ENCODE measurements around the gene GRPEL1.

The GRPEL1 gene

DNA sequence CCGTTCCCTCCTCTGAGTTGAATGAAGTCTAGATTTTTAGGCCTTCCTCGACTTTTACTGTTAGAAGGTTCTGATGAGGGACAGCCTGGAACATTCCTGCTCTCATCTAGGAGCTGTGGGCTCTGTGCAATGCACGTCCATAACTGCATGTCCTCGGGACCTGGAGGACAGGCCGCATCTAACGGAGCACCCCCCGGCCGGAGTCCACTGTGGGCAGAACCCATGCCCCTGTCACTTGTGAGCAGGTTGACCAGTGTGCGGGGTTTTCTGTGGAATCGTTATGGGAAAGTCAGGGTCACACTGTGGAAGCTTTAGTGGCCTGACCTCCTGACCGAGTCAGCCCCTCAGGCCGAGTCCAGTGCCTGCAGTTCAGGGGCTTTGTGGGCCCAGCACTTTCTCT, 44.0 kb downstream of the GRPEL1 start:
- DNase-seq (ENCODE audit: low read depth, low spot score), result no peak

DNA sequence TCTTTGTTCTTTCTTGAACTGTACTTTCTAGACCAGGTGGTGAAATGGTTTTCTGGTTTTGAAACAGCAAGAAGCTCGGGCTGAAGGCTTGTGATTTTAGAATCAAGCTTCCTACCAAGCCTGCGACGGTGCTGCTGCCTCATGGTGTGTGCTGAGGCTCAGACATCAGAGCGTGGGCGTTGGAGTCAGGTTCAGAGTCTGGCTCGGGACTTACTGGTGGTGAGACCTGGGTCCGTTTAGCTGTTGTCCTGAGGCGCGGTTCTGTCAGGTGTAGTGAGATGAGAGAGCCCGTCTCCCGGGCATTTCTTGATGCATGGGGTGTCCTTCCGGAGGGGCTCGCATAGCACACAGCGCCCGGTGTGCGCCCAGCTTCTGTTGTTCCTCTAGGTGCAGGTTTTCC, 44.4 kb downstream of the GRPEL1 start:
- DNase-seq (ENCODE audit: low read depth, low spot score), result no peak

DNA sequence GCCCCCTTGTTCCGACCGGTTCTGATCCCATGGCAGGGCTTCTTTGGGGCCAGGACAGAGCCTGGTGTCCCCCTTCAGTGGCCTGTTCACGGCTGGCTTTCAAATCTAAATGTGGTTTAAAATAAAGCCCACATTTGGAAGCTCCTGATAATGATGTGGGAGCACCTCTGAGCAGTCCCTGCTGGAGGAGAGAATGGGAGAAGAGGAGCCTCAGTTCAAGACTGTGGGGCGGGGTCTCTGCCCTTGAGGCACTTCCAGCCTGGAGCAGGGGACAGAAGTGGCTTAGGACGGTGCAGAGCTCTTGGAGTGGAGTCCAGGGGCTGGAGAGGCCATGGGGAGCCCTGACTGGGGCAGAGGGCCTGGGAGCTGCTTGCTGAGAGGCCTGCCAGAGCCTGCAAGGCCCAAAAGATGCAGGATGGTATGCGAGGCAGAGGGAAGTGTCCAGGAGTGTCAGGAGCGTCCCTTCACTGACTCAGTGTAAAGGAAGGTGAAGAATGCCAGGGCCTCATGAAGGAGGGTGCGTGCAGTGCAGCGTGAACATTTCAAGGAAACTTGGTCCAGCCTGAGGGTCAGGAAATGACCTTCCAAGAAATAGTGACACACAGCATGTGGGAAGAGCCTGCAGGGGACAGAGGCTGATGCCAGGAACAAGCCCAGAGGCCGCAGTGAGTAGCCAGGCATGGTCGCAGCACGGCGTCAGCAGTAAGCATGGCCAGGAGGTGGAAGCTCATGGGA, 45.8 kb downstream of the GRPEL1 start:
- no peak for DNase-seq (ENCODE audit: low read depth, low spot score)

DNA sequence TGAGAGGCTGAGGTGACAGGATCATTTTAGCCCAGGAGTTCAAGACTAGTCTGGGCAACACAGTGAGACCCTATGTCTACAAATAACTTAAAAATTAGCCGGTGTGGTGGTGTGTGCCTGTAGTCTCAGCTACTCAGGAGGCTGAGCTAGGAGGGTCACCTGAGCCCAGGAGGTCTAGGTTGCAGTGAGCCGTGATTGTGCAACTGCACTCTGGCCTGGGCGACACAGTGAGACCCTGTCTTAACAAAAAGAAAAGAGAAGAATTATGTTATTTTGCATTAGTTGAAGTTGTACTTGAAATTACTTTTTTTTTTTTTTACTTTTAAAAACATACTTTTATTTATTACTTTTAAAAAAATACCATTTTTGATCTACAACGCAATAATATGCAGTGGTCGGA, 46.5 kb downstream of the GRPEL1 start:
- no peak for DNase-seq (ENCODE audit: low read depth, low spot score)

DNA sequence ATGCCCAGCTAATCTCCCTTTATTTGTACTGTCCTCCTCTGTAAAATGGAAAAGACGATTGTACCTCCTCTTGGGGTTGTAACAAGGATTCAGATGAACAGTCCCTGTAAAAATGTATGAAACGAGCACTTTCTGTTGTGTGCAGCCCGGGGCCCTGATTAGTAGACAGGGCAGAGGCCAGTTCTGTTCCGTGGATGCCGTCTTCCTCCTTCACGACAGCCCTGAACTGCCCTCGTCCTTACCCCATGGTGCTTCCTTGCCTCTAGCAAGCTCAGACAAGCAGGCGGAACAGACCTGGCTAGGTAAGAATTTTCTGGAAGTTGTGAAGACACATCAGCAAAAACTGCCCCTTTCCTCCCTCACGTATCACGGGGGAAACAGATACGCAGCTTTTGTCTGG, 47.0 kb downstream of the GRPEL1 start:
- DNase-seq (ENCODE audit: low read depth, low spot score), result no peak

DNA sequence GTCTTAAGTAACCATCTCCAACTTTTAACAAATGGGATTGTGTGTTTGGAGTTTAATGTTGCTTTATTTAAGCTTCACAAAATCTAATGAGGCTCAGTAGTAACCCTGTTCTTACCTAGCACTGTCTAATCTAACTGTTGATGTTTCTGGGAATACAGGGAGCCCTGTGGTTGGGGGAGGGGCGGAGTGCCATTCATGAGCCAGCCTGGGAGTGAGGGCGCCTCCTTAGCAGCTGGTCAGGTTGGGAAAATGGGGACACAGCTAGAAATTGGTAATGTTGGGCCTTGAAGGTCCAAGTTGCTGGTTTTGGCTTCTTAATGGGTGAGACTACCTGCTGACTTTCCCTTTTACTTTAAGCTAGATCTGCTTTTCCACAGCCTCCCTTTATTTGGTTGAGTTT, 47.6 kb downstream of the GRPEL1 start:
- no peak for DNase-seq (ENCODE audit: low read depth, low spot score)

DNA sequence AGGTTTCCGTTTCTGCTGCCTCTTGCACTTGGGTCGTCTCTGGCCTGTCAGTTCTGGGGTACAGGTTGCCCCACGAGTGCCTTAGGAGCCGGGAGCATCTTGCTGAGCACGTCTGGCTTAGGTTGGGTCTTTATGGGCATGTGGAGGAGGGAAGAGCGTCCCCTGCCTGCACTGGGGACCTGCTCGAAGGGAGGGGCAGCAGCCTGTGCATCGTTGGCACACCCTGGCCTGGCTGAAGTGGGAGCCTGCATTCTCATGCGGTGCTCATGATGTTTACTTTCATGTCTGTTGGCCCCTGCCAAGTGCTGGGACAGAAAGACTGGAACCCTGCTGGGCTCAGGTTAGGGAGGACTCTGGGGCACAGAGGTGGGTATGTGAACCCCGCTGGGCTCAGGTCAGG, 48.5 kb downstream of the GRPEL1 start:
- no peak for DNase-seq (ENCODE audit: low read depth, low spot score)

DNA sequence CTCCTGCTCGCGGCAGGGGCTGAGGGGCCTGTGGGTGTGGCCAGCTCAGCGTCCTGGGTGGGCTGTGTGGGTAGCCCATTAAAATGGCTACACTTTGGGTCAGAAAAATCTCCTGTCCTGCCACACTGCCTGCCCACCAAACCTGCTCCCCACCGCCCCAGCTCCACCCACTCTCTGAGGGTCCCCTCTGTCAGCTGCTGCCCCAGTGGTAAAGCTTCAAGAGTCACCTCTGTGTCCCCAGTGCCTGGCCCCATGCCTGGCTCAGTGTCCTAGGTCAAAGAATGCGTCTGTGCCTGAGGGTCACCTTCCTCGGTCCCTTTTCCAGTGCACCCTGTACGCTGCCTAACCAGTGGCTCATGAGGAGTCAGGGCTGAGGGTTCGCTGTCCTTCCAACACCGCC, 49.6 kb downstream of the GRPEL1 start:
- DNase-seq (ENCODE audit: low read depth, low spot score), result no peak

DNA sequence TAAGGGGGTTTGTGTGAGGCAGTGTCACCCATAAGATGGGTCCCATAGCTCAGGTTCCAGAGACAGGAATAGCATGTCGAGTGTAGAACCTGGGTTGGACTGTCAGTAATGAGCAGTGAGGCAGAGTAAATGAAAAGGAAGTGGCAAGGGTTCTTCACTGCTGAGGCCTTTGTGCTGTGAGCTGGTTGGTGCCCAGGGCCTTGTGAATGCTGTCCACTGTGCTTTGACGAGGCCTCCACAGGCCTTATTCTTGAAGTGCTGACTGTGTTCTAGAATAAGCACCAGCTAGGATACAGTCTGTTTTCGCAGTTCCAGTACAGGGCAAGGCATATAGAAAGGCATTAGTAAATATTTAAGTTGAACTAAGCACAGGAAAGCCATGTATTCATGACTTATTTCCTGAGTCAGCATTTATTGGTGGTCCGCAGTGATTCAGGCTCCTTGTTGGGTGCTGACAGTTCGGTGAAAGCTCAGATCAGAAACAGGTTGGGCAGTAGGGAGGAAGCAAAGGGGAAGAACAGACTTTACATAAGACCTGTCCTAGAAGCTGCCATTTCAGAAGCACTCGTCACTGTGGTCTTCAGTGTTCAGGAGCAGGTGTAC, 50.3 kb downstream of the GRPEL1 start:
- no peak for DNase-seq (ENCODE audit: low read depth, low spot score)

DNA sequence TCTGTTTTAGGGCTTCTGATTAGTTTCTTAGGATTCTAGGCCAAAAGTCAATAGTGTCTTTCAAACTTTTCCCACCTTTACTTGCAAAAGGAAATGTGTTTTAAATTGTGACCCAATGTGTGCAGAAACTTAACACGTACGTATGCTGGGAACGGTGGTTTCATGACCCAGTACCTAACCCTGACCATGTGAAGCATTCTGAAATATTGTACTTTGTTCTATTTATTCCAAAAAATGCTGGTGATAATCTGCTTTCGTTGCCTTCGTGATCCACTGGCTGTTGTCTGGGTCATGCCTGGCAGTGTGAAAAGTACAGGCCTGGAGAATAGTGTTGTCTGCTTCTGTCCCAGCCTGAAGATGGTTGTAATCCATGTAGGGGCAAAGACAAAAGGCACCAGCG, 51.4 kb downstream of the GRPEL1 start:
- DNase-seq (ENCODE audit: low read depth, low spot score), result no peak

DNA sequence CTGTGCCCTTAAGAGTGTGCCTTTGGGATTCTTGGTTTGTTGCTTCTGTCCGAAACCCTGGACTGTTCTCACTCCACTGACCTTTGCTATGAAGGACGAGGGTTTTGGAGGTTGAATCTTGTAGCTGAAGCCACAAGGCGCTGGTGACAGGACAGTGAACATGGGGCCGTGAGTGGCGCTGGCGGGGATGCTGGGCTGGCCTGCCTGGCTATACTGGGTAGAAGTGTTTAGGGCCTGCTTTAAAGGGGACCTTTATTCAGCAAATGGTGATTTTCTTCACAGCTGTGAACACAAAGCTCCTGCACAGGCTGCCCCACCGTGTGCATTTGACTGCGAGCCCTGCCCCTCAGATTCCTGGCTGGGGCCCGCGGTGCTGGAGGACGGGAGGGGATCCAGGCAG, 51.8 kb downstream of the GRPEL1 start:
- DNase-seq (ENCODE audit: low read depth, low spot score), result no peak

DNA sequence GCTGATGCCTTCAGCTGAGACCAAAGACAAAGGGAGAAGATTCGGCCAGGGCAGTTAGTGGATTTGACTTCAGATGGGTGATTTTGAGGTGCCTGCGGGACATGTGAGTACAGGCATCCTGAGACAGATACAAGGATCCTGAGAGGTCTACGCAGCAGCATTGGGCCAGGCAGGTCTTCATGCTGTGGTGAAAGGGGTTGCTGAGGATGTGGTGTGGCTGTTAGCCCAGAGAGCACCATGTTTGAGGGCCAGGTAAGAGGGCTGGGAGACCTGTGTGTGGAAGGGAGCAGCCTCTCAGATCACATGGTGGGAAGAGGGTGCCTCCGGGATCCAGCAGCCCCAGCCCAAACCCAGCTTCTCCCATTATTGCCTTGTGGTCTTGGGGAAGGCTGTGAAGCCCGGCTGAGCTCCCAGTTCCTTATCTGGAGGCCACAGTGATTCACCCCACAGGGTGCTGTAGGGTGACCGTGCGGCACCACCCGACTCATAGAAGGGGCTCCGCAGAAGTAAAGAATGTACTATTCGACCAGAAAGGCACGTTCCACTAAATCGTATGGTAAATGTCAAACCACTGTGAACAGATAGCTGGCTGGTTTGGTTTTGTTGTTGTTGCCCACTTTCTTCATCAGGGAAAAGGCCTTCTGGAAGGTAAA, 52.4 kb downstream of the GRPEL1 start:
- no peak for DNase-seq (ENCODE audit: low read depth, low spot score)

DNA sequence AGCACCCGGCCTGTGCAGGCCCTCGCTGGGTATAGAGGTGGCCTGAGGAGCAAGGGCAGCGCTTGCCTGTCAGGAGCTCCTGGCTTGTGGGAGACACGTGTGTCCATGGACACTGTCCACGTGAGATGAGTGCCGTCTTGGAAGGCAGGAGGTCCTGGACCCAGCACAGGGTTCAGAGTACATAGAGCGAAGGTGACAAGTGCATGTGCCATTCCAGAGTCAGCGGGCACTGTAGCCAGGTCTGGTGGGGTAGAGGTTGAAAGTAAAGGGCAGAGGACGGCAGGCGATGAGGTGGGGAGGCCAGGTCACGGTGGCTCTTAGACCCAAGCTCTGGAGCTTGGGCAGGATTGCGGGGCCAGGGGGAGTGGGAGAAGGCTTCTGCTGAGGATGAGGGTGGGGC, 53.0 kb downstream of the GRPEL1 start:
- no peak for DNase-seq (ENCODE audit: low read depth, low spot score)

DNA sequence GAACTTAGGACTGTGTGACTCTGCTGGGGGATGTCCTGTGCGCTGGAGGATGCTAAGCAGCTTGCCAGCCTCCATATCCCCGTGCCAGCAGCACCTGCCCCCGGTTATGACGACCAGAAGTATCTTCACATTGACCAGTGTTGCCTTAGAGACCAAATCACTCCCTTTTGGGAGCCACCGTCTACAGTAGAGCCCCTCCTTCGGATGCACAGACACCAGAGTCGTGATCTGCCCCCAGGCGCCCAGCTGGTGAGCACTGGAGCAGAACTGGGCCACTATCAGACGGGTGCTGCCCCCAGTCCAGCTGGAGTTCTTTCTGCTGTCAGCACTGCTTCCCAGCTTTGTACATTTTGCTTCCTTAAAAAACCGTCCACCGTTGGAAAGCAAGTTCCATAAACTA, 54.7 kb downstream of the GRPEL1 start:
- no peak for DNase-seq (ENCODE audit: low read depth, low spot score)

DNA sequence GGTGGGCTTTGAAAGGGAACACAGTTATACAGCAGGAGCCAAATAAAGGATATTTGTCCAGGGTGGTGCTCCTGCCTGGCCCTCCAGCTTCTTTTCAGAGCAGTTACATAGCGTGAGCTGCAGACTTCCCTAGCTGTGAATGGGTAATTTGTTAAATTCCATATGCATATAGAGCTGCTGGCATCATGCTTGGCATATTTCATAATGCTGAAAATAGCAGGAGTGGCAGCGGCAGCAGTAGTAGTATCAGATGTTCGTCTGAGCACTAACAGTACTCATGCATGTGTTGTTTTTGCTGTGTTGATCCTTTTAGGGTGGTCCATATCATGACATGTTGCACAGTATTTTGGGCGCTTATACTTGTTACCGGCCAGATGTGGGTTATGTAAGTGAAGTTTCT, 58.3 kb downstream of the GRPEL1 start:
- no peak for DNase-seq (ENCODE audit: low read depth, low spot score)

Measured in activated naive CD8-positive, alpha-beta T cell treated with anti-CD3 and anti-CD28 coated beads, Interleukin-2, amount 50 U/mL, for 16 hours (primary cell).